HG03565 (cell line): ENCODE measurements around the gene SERPINA1.

Experiments
- ATAC-seq: cut with Tn5 transposase; IDR thresholded peaks from one replicate; pipeline ENCODE4 v1.9.1; 2021; ENCODE audit warnings: mild to moderate bottlenecking, moderate library complexity; ENCODE audit not compliant: unreplicated experiment

Gene SERPINA1

DNA sequence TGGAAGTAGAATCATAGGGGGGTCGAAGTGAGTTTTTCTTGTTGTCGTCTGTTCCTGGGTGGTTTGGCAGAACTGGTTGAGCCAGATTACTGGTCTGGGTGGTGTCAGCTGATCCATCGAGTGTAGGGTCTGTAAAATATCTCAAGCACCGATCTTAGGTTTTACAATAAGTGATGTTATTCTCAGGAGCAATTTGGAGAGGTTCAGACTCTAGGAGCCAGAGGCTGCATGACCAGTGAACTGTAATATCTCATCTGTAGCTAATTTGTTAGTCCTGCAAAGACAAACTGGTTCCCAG is 9.7 kb upstream of the SERPINA1 start:
- no peak for ATAC-seq

DNA sequence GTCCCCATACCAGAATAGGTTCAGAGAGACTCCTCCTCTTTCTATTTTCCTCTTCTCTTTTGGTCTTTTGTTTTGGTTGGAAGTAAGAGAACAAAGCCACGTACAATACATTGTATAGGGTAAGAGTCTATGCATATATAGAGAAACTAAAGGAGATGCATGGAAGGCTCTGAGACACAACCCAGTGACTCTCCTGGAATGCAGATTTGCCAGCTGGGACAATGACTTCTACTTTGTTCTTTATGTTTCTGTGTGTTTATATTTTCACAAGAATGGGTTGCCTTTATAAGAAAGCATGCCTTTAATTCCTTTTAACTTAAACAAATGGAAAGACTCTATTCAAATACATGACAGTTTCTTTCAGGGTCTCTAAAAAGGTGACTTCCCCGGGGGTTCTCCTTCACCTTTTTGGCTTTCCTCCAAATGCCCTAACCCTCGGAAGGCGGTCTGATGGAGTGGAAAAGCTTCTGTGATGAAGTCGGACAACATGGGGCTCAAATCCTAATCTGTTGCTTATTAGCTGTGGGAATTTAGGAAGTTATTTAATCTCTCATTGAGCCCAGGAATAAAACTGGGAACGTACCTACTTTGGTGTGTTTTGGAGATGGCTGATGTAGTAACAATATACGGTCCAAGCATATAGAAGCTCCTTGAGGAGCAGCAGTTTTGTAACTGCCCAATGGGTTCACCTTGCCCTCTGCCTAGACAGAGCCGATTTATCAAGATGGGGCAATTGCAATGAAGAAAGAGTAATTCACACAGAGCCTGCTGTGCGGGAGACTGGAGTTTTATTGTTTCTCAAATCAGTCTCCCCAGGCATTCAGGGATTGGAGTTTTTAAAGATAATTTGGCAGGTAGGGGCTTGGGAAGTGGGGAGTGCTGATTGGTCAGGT is 9.1 kb upstream of the SERPINA1 start:
- ATAC-seq: no peak

DNA sequence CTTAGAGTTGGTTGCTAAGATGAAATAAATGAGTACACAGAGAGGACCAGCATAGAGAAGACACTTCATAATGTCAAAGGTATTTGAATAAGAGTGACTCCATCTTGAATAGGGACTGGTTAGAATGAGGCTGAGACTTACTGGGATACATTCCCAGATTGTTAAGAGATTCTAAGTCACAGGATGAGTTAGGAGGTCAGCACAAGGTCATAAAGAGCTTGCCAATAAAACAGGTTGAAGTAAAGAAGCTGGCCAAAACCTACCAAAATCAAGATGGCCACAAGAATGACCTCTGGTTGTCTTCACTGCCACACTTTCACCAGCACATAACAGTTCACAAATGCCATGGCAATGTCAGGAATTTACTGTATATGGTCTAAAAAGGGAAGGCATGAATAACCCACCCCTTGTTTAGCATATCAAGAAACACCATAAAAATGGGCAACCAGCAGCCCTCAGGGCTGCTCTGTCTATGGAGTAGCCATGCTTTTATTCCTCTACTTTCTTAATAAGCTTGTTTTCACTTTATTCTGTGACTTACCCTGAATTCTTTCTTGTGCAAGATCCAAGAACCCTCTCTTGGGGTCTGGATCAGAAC is 8.3 kb upstream of the SERPINA1 start:
- no peak for ATAC-seq

DNA sequence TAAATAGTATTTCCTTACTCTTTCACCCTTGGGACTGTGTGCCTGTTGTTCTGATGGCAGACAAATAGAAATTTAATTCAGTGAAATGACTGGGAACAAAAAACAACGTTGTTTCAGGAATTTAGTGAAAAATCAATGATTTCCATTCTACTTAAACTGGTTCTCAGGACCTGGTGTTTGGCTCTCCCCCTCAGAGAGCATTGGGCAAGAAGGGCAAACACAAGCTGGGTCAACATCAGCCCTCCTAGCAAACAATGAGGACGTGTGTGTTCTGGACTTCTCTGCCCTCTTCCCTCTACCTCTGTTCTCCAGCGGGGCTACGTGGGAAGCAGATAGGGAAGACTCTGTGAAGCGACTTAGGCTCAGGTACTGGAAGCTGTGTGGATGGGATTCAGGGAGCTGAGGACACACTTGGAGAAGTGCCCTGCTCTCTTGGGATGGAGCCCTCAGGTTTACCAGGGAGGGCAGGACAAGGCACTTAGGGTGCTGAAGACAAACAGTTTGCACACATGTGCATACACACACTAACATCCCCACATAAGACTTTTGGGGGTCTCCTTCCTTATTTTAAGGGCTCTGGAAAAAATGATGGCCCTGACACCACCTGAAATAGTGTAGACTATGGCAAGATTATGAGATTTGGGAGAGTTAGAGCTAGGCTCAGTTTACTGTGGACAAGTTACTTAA is 7.6 kb upstream of the SERPINA1 start:
- no peak for ATAC-seq

DNA sequence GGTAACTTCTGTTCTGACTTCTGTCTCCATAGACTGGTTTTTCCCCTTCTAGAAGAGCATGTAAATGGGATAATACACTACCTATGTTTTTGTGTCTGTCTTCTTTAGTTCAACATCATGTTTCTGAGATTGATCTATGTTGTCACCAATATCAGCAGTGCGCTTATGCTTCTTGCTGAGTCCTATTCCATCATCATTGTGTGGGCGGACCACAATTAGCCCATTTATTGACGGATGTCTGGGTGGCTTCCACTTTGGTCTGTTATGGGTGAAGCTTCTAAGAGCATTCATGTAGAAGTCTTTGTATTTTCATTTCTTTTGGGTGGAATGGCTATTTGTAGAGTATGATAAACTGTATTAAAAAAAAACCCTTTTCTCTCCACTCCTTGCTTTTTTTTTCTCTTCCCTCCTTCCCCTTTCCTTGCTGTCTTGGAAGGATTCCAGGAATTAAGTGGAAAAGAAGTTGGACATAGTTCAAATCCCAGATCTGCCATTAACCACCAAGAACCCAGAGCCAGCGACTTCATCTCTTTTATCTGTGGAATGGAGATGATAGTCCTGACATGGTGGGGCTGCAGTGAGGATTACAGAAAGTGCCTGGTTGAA is 7.0 kb upstream of the SERPINA1 start:
- no peak for ATAC-seq

DNA sequence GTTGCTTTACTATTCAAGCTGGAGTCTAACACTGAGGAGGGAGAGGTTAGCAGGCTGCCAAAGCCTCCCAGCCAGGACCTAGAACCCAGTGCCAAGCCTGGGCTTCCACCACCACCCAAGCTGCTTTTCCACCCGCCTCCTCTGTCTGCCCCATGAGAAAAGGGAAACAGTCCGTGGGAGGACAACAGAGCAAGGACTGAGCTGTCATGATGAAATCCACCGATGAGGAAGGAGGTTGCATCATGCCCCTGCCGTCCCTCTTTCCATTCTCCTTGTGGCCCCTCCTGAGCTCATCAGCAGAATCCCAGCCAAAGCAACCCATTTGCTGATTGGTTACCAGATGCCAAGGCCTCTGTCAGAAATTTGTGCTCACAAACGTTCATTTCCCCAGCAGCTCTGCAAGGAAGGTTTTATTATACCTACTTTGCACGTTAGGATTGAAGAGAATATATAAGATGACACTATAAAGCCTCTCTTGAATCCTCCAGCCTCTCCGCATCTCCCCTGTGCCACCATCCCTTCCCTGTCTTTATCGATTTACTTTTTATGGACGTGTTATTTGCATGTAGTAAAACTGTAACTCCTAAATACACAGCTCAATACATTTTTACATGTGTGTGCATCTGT is 6.3 kb upstream of the SERPINA1 start:
- no peak for ATAC-seq

DNA sequence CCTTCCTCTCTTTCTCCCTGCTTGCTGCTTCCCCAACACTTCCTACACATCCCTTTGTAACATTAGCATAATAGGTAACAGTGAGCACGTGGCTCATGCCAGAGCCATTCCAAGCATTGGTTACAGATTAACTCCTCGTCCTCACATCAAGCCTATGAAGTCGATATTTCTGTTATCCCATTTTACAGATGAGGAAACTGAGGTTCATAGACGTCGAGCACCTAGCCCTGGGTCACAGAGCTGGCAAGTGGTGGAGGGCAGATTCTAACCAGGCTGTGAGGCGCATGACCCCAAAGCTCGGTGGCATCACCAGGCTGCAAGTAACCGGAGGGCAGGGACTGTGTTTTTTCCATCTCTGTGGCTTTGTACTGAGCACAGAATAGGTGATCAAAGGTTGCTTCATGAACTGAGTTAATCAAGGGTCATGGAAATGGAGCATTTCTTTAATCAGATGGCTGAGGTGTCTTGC is 5.7 kb upstream of the SERPINA1 start:
- ATAC-seq: no peak

DNA sequence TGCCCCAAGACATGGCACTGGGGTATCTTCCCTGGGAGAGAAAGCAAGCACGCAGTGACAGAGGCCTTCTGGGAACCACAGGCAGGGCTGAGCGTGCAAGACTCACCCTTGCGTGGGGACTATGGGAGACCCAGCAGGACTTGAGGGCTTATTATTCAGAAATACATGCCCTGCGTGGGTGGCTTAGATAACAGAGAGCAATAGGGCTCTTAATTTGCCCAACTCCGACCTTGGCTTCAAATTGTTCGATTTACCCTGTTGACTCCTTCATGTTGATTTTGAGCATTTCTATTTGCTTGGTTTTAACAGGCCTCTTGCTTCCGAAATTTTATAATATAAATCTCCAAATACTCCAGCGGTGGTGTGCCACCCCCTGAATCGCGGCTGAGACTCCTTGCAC is 5.1 kb upstream of the SERPINA1 start:
- ATAC-seq: no peak

DNA sequence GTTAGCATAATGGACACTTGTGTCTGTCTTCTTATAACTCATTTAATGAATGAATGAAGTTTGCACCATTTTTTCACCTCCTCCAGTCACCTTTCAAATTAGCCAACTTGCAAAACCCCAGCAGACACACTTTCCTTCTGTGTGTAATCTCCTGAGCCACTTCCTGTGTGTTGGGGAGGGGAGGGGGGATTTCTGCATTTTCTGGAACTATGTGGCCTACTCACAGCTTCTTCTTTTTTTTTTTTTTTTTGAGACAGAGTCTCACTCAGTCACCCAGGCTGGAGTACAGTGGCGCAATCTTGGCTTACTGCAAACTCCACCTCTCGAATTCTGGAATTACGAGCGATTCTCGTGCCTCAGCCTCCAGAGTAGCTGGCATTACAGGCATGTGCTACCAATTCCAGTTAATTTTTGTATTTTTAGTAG is 4.1 kb upstream of the SERPINA1 start:
- ATAC-seq: no peak

DNA sequence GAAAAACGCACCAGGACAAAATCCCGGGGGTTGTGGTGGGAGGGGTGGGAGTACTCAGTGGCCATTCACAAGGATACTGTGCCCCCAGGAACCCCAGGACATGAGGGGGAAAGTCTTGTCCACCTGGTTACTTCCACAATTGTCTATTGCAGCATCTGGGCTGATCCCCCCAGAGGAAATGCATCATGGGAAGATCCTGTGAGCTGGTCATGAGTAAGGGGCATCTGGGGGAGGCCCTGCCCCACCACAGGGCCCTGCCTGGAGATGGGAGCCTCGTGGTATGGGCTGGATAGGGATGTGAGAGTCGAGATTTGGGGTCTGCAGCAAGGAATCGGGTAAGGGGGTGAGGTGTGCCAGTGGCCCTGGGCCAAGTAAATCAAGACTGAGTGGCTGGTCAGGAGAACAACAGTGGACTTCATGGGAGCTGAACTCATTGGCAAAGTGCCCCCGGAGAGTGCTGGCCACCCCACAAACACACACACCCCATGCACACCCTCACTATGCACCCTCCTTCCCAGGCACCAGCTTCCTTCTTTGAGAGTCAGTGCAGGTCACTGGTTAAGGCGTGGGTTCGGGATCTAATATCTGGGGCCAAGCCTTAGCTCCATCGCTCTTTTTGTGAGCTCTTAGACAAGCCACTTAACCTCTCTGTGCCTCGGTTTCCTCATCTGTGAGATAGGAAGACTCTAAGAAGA is 3.0 kb upstream of the SERPINA1 start:
- ATAC-seq: no peak

DNA sequence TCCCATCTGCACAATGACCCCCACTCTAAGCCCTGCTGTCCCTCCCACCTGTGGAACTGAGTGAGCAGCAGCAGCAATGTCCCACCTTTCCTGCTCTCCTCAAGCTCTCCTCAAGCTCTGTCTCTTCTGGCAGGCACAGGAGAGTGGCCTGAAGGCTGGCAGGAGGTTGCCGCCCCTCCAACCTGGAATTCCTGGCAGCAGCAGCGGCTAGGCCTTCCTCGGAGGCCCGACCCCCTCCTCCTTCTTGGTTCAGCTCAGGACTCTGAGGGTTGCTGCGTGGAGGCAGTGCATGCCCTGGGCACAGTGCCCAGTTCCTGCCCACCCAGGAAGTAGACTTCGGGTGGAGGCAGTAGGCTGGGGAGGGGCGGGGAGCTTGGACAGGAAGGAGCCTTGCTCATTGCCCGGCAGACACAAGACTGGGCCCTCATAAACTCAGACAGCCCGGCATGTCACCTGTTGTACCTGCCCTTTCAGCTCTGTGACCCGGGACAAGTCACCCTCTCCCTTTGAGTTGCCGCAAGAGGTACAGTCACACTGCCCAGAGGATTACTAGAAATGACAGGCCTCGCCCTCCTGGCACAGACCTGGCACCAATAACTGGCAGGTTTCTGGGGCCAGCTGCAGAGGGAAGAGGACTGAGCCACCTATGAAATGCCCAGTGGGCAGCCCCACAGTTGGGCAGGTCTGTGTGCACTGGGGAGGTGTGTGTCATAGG is 2.1 kb upstream of the SERPINA1 start:
- ATAC-seq: no peak

DNA sequence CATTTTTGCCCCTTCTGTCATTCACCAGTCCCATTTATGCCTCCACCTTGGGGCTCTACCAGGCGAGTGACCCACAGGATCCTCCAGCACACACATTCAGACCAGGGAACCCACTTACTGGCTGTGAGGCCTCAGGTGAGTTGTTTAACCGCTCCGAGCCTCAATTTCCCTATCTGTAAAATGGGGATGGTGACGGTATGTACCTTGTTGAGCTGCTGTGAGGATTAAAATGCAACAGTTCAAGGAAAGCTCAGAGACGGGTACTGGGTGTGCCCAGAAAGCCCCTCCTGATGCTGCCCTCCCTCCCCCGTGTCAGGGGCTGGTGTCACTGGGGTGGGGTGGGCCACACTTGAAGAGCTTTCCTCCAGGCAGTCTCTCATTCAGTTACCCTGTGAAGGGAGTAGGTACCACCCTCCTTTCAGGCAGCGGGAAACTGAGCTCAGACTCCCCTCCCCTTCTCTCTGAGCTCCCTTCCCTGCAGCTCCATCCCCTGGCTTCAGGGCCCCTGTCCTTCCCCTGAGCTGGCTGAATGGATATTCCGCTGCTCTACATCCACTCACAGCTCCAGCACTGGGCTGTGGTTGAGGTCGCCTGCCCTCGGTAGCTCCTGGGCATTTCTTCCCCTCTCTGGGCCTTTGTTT is 1.4 kb upstream of the SERPINA1 start:
- ATAC-seq: no peak

DNA sequence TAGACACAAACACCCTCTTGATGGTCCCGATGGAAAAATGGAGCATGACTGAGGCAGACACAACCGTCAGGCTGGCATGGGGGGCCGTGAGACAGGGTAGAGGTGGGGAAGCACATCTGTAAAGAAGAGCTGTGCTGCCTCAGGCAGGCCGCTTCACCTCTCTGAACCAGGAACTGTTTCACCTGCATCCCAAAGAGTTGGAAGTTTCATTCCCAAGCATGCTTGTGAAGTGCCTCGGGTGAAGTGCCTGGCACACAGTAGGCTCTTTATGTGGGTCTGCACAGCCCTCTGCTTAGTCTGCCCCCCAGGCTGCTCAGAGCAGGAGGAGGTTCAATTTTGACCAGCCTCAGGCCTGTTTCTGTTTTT is 685 bp upstream of the SERPINA1 start:
- ATAC-seq: no peak

DNA sequence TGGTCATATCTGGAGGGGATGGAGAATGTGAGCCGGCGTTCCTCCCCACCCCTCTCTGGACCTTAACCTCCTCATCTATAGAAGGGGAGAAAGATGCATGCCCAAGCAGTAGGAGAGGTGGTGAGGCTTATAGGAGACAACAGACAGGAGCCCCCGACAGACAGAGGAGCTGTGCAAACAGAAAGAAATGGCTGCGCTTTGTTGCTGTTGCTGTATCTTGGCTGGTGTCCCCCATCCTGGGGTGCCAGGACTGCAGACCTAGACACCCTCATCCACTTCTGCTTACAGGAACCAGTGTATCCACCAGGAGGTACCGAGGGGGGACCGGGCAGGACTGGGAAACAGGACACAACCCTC is 397 bp downstream of the SERPINA1 start:
- ATAC-seq: no peak

DNA sequence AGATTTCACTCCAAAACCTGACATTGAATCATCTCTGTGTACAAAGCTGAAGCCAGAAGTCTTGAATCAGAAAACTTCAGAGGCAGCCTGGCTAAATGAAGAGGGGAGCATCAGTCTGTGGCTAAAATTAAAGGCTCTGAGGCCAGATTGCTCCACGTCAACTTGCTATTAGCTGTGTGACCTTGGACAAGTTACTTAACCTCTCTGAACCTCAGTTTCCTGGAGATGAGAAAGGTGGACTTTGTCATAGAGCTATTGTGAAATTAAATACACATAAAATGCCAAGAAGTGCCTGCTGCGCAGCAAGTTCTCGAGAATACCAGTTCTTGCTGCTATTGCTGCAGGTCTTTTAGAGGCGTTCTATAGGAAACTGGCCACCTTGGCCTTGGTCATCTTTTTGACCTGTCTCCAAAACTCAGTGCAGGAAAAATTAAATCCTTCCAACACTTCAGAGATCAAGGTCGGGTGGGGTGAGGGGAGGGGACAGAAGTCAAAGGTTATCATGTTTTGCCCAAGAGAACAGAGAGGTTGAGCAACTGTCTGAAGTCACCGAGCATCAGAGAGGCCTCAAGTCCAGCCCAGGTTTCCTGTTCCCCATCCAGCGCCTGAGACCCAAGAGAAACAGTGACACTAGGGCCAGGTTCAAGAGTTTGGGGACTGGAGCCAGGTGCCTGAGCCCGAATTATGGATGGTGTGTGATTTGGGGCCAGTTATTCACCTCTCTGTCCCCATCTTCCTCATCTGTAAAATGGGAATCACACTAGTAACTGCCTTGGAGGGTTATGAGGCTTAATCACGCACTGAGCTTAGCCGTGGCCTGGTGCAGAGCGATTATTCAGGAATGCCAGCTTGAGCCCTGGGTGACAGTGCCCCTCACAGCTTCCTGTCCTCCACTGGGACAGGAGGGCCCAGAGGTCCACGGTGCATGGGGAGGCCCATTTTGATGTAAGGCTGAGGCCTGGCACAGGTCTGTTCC is 1.1 kb downstream of the SERPINA1 start:
- ATAC-seq: no peak

DNA sequence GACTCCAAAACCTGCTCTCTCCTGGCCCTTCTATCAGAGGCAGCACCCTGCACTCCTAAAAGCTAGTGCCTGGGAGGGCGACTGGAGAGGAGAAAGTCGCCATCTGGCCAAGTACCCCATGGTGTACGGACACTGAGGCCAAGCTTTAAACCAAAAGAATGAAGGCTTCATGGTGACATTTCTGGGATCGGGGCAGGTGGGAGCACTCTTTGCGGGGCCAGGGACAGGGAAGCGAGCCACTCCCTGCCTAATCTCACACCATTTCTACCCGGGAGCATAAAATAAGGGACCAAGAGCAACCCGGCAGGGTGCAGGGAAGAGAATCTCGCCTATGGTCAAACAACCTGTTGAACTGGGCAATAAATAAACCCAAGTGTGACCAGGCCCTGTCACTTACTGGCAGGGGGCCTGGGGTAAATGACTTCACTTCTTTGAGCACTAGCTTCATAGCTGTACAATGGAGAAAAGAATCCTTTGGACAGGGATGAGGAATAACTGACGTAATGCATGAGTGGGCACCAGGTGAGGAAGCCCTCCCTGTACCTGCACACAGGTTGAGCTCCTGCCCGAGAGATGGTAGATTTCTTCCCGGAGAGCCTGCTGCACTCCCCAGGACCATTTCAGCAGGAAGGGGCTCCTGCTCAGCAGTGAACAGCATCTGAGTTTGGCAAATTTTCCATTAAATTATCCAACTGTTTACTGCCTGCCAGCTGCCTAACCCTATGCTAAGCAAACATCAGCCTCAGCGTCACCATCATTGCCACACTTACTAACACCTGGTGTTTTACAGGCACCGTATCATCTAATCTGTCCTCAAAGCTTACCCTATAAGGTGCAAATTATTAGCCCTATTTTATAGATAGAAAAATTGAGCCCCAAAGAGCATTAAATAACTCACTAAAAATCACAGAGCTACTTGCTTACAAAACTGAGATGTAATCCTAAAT is 2.0 kb downstream of the SERPINA1 start:
- no peak for ATAC-seq

DNA sequence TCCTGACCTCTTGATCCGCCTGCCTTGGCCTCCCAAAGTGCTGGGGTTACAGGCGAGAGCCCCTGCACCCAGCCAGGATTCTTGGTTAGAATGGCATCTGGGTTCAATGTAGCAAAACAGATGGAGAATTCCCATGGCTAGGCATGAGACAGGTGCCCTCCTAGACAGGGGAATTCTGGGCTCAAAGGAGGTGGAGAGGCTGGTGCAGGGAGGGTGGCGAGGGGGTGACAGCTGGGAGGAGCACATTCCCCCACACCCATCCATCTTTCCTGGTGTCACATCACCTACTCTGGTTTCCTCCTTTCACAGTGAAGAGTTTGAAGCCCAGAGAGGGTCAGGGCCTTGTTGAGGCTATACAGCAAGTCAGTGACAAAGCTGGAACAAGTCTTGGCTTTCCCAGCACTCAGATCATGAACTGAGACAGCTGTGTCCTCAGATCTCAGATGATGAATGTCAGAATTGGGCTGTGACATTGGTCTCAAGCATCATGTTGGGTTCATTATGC is 2.8 kb downstream of the SERPINA1 start:
- ATAC-seq: no peak
